HCEC 1CT (cell line): ENCODE measurements around the gene STUB1.

Experiments used
- DNase-seq: peaks from one replicate; pipeline ENCODE4 v3.0.0-alpha.2; 2017

STUB1 gene

GRCh38 chr16:679814-680624, at the start of gene STUB1:
Gene STUB1, plus strand, starts transcription at chr16:680410. Its CDS starts 116 bp downstream, at chr16:680526.
- DNase-seq = peak; percentile 73

DNA sequence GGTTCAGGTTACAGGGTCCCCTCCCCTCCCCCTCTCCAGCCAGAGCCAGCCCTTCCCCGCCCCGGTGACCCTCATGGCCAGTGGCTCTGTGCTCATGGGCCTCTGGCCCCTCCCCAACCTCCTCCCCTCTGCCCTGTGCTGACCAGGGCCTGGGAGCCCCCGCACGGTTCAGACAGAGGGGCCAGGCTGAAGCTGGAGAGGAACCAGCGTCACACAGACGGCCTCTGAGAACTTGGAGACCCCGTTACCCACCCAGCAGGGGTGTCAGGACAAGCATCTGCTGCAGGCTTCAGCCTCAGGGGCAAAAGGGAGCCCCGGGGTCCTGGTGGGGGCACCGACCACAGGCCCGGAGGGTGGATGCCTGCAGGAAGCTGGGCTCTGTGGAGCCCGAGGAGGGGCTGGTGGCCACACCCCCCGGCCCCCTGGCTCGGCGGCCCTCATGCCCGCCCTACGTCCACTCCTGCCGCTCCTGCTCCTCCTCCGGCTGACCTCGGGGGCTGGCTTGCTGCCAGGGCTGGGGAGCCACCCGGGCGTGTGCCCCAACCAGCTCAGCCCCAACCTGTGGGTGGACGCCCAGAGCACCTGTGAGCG, 49.3 kb upstream of the STUB1 start, which contains the start of gene WFIKKN1:
TSS of gene WFIKKN1 (plus strand) at position 171 of the 591 bp plus-strand sequence. CDS start at position 440, 269 bp downstream.
- DNase-seq = no peak

DNA sequence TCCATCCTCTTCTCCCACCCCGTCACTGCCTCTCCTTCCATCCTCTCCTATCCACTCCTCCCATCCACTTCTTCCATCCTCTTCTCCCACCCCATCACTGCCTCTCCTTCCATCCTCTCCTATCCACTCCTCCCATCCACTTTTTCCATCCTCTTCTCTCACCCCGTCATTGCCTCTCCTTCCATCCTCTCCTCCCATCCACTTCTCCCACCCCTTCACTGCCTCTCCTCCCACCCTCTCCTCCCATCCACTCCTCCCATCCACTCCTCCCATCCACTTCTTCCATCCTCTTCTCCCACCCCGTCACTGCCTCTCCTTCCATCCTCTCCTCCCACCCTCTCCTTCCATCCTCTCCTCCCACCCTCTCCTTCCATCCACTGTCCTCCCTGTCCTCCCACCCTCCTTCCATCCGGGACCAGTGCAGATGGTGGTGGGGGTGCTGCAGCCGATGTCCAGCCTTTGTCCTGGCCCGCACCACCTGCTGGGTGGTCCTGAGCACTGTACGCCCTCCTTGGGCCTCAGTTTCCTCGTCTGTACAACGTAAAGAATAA, 48.3 kb upstream of the STUB1 start:
- no peak for DNase-seq

GRCh38 chr16:632486-633335, 47.5 kb upstream of the STUB1 start:
- no peak for DNase-seq

GRCh38 chr16:633336-634050, 46.7 kb upstream of the STUB1 start:
- no peak for DNase-seq

DNA sequence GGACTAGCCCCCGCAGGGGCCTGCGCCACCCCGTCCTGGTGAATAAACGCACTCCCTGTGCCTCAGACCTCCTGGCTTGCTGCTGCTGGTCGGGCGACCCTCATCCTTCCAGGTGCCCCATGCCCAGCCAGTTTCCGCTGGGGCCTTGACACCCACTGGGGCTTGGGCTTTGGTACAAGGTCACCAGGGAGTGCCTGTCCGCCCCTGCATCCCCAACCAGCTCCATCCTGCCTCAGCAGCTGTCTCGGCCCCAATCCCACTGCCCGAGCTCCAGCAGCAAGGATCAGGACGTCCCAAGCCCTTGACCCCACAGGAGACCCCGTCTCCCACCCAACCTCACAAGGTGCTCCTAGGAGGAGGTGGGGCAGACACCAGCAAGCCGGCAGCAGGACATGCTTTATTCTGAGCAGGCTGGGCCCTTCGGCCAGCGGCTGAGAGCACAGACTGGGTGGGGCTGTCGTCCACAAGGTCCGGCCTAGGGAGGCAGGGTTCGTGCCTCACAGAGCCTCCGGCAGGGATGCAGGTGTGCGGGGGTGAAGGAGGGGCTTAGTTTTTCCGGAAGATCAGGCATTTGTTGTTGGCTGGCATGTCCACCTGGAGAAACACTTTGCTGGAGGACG, 46.0 kb upstream of the STUB1 start:
- DNase-seq = no peak

- DNase-seq = no peak
Observed at GRCh38 chr16:634996-635395, 45.2 kb upstream of the STUB1 start.

- no peak for DNase-seq
Observed at GRCh38 chr16:635573-636205, 44.5 kb upstream of the STUB1 start.

DNA sequence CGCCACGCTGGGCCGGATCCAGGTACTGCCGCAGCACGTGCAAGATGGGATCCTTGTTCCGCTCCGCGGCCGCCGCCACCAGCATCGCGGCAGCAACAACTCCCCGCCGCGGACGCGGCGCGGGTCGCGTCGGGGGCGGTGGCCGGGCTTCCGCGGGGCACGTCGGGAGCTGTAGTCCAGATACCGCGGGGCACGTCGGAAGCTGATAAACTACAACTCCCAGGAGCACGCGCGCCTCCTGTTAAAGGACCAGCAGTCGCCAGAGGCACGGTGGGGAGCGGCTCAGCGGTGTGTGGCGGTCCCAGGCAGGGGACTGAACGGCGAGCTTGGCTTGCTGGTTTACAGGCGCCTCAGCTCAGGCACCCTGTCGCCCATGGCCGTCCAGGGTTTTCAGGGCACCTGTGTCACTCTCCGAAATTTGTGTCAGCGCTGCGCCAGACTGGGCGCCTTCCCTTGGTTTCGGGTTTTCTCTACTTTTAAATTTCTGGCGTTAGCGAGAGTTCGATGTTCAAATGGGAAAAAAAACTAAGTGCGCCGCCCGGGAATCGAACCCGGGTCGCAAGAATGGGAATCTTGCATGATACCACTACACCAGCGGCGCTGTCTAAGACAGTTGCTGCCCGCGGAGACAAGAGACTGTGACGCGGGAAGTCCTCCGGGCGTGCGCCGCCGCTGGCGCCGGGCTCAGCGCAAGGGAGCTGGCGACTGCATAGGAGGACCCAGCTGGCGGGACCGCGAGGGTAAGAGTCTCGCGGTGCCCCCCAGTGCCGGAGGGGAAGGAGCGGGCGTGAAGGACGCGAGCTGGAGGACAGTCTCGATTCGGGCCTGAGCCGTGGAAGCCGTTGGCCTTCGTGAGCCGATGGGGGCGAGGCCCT, 43.8 kb upstream of the STUB1 start, which contains the start of gene METTL26:
TSS of gene METTL26 (minus strand) at position 100 of the 875 bp plus-strand sequence. CDS start at position 85, 15 bp downstream.
- DNase-seq = peak; percentile 93

DNA sequence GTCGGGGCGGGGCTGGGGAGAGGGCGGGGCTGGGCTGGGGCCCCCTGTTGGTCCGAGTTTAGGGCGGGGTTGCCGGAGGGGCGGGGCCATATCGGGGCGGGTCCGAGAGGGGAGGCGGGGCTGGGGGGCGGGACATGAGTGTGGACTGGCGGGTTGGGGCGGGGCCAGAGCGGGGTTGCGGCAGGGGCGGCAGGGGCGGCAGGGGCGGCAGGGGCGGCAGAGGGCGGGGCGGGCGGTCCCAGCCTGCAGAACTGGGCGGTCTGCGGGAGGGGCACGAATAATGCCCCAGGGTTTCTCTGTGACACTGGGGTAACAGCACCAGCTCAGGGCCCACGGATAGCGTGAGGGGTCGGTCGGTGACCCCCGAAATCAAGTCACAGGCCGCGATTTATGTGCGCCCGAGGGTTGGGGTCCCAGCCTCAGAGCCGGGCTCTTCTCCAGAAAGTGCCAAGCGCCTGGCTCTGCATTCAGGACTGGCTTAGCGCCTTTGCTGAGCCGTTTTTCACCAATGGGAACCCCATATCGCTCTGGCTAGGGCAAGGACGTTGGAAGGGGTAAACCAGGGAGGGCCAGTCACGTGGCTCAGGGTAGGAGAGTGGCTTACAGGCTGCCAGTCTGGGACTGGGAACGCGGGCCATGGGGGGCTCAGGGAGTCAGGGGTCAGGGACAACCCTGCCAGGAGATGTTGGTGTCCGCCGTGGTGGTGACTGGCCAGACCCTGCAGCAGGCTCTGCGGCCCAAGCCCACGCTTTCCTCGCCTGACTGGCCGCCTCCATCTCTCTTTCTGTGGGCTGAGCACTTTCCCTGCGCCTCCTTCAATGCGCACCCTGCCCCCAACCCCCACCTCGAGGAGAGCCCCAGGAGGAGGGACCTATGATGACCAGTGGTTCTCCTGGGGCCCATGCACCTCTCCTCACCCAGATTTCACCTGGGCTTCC, 42.9 kb upstream of the STUB1 start:
- peak; percentile 84 for DNase-seq

DNA sequence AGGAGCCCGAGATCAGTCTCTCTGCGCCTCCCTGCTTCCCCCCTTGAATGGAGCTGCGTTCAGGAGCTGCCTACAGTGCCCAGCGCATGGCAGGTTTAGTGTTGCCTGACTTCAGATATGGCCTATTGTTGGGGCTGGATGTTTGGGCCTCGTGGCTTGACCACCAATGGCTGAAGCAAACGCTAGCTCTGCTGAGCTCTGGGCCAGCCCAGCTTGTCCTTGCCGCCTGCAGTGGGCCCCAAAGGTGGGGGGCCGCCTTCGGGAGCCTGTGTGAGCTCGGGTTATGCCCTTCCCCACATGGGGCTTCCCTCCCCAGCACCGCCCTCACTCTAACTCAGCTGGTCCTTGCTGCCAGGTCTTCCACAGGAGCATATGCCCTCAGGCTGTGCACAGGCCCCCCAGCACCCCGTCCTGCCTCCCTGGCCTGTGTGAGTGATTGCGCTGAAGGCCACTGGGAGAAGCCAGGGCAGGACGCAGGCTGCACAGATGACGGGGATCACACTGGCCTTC, 42.1 kb upstream of the STUB1 start:
- no peak for DNase-seq

- DNase-seq = no peak
Observed at GRCh38 chr16:638836-639235, 41.4 kb upstream of the STUB1 start.

DNA sequence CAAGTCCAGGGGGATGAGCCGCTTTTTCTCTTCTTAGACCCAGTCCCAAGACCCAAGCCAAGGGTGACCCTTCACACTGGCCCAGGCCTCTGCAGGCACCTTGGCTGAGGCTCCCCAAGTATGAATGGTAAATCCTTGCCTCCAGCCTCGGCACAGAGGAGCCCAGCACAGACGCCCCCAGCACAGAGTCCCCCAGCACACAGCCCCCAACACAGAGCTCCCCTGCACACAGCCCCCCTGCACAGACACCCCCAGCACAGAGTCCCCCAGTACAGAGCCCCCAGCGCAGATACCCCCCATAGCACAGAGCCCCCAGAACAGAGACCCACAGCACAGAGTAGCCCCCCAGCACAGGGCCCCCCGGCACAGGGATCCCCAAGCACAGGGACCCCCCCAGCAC, 39.6 kb upstream of the STUB1 start:
- no peak for DNase-seq

DNA sequence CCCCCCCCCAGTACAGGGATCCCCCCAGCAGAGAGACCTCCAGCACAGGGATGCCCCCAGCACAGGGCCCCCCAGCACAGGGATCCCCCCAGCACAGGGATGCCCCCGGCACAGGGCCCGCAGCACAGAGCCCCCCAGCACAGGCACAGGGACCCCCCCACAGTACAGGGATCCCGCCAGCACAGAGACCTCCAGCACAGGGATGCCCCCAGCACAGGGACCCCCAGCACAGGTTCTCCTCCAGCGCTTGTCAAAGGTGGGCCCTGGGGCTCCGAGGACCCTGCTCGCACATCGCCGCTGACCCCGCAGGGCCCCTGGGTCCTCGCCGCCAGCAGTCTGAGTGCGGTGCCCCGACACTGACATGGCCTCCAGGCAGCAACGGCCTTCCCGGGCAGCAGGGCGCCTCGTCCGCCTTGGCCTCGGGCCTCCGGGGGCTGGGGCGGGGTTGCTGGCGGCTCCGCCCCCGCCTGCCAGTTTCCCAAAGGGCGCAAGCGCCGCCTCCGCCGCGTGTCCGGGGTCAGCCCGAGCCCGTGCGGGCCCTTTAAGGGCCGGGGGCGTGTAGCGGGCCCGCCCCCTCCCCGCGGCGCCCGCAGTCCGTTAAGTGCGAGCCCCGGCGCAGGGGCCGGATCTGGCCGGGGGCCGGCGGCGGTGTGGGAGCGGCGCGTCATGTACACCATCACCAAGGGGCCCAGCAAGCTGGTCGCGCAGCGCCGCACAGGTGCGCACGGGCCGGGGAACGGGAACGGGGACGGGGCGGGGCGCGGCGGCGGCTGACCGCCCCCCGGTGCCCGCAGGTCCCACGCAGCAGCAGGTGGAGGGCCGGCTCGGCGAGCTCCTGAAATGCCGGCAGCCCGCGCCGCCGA, 38.7 kb upstream of the STUB1 start, which contains the start of gene MCRIP2:
TSS of gene MCRIP2 (plus strand) at position 503 of the 863 bp plus-strand sequence. CDS start at position 667, 164 bp downstream.
- DNase-seq = peak; percentile 72

- DNase-seq = no peak
Observed at GRCh38 chr16:642189-643049, 37.8 kb upstream of the STUB1 start.

GRCh38 chr16:643050-643368, 37.2 kb upstream of the STUB1 start:
- no peak for DNase-seq

- DNase-seq = no peak
Observed at GRCh38 chr16:644556-644955, 35.7 kb upstream of the STUB1 start.
